ENCODE data around the gene SATB1. TPM values are rescaled to one million over a fixed set of nuclear protein-coding genes. Genes with fewer than 3 reads are reported as not detected.

The SATB1 gene
- total RNA-seq, 2 experiments from 2014 or later: 303 to 305 TPM

GRCh38 chr3:18297126-18297525 lies 128.0 kb downstream of the SATB1 start:
- Mint-ChIP-seq H3K27me3 (ENCODE audit: low read depth) (no peaks in the 10 kb centered on the region), H3K9me3 (peaks cover 17% of the 10 kb centered on the region), H3K36me3 (ENCODE audit: low read depth) (peaks cover 3% of the 10 kb centered on the region), H3K27ac (no peak overlapping the region), H3K4me3 (no peak overlapping the region), H3K4me1 (ENCODE audit: low read depth) (peaks cover under 1% of the 10 kb centered on the region)
- DNase-seq: no peak
- CTCF ChIA-PET: interaction anchor here (0.8 kb wide), 1 partner anchor 8 kb away, joined by 4 read pairs; no protein-coding TSS in a partner anchor
- intact Hi-C loops (cut with micrococcal nuclease): loop anchor here (10.0 kb wide), 1 partner anchor 302 kb away; no protein-coding TSS in a partner anchor

Data from activated naive CD4-positive, alpha-beta T cell treated with anti-CD3 and anti-CD28 coated beads for 36 hours (primary cell).